NT2/D1 (cell line): ENCODE data around the gene FHL5.

Source experiments
- SUZ12 ChIP-seq: IDR thresholded peaks from 2 replicates; pipeline ENCODE4 v1.6.1; 2011; ENCODE audit not compliant: insufficient read length, insufficient read depth; ENCODE audit errors: extremely low read depth
- YY1 ChIP-seq: IDR thresholded peaks from 2 replicates; pipeline ENCODE4 v1.6.1; 2011; ENCODE audit not compliant: insufficient read length, insufficient read depth
- ZNF274 ChIP-seq: IDR thresholded peaks from 2 replicates; pipeline ENCODE4 v1.6.1; 2011; ENCODE audit warnings: mild to moderate bottlenecking, low read depth, low read length

- TF ChIP-seq ZNF274 (no peak), YY1 (no peak), SUZ12 (no peak)
These were observed 12.4 kb downstream of the FHL5 start for GRCh38 chr6:96575359-96575758.
